Measurements from ENCODE around the gene ELP4. TPM values are rescaled to one million over a fixed set of nuclear protein-coding genes. Genes with fewer than 3 reads are reported as not detected.

The ELP4 gene
- total and polyA plus RNA-seq, 3 donors from 2014 or later: 28.0 to 29.7 (median 29.1) TPM

GRCh38 chr11:31786996-31787685 is 277.6 kb downstream of the ELP4 start:
- intact Hi-C loops (cut with DNase I; ENCODE audit: low total_unique reads): no loop called here
- Histone ChIP-seq H3K4me3 (no peak overlapping the region), H3K4me1 (no peaks in the 10 kb centered on the region), H3K9me3 (no peaks in the 10 kb centered on the region), H3K36me3 (ENCODE audit: low read depth, missing control alignments) (no peaks in the 10 kb centered on the region), H3K27ac (no peak overlapping the region), H3K27me3 (no peaks in the 10 kb centered on the region)
- 62 to 67% methylated on average over 16 of the region's 16 CpGs for WGBS, 2 donors
- TF ChIP-seq POLR2A (IDR thresholded peaks at IDR 0.05): no peak
- no peak for TF ChIP-seq CTCF (IDR thresholded peaks at IDR 0.05)
- DNase-seq: no peak

GRCh38 chr11:31788085-31788484 is 278.5 kb downstream of the ELP4 start:
- H3K4me1 ChIP-seq: no peaks in the 10 kb centered on the region
- no peak for DNase-seq
- no peak overlapping the region for H3K27ac ChIP-seq
- H3K4me3 ChIP-seq: no peak overlapping the region
- intact Hi-C loops (cut with DNase I; ENCODE audit: low total_unique reads): no loop called here
- TF ChIP-seq CTCF (IDR thresholded peaks at IDR 0.05) (no peak), POLR2A (IDR thresholded peaks at IDR 0.05) (no peak)
- no peaks in the 10 kb centered on the region for H3K27me3 ChIP-seq
- no peaks in the 10 kb centered on the region for H3K9me3 ChIP-seq
- WGBS, 2 donors: 70 to 95% methylated on average over 3 of the region's 3 CpGs
- no peaks in the 10 kb centered on the region for H3K36me3 ChIP-seq (ENCODE audit: low read depth, missing control alignments)

GRCh38 chr11:31790649-31791048 is 281.1 kb downstream of the ELP4 start:
- no peak overlapping the region for H3K27ac ChIP-seq
- H3K27me3 ChIP-seq: no peaks in the 10 kb centered on the region
- DNase-seq: no peak
- intact Hi-C loops (cut with DNase I; ENCODE audit: low total_unique reads): no loop called here
- H3K4me1 ChIP-seq: no peaks in the 10 kb centered on the region
- no peaks in the 10 kb centered on the region for H3K36me3 ChIP-seq (ENCODE audit: low read depth, missing control alignments)
- TF ChIP-seq POLR2A (IDR thresholded peaks at IDR 0.05): no peak
- no peaks in the 10 kb centered on the region for H3K9me3 ChIP-seq
- H3K4me3 ChIP-seq: no peak overlapping the region
- WGBS, 2 donors: 82 to 87% methylated on average over 7 of the region's 7 CpGs

GRCh38 chr11:31792036-31792435 is 282.5 kb downstream of the ELP4 start:
- H3K27ac ChIP-seq: no peak overlapping the region
- no peak for DNase-seq
- no peak for TF ChIP-seq POLR2A (IDR thresholded peaks at IDR 0.05)
- TF ChIP-seq CTCF (IDR thresholded peaks at IDR 0.05): no peak
- H3K4me1 ChIP-seq: no peaks in the 10 kb centered on the region
- no peaks in the 10 kb centered on the region for H3K36me3 ChIP-seq (ENCODE audit: low read depth, missing control alignments)
- no peak overlapping the region for H3K4me3 ChIP-seq
- H3K27me3 ChIP-seq: no peaks in the 10 kb centered on the region
- intact Hi-C loops (cut with DNase I; ENCODE audit: low total_unique reads): no loop called here
- 83 to 86% methylated on average over 2 of the region's 2 CpGs for WGBS, 2 donors
- no peaks in the 10 kb centered on the region for H3K9me3 ChIP-seq

GRCh38 chr11:31792456-31792855 is 282.9 kb downstream of the ELP4 start:
- 95 to 96% methylated on average over 2 of the region's 2 CpGs for WGBS, 2 donors
- intact Hi-C loops (cut with DNase I; ENCODE audit: low total_unique reads): no loop called here
- DNase-seq: no peak
- H3K9me3 ChIP-seq: no peaks in the 10 kb centered on the region
- H3K36me3 ChIP-seq (ENCODE audit: low read depth, missing control alignments): no peaks in the 10 kb centered on the region
- no peak overlapping the region for H3K27ac ChIP-seq
- TF ChIP-seq POLR2A (IDR thresholded peaks at IDR 0.05) (no peak), CTCF (IDR thresholded peaks at IDR 0.05) (no peak)
- no peaks in the 10 kb centered on the region for H3K27me3 ChIP-seq
- H3K4me1 ChIP-seq: no peaks in the 10 kb centered on the region
- no peak overlapping the region for H3K4me3 ChIP-seq
